ENCODE results near the gene FKBP4.

The FKBP4 gene

GRCh38 chr12:2803635-2804392, 9.0 kb downstream of the FKBP4 start:
- no peak overlapping the region for H3K4me3 ChIP-seq (ENCODE audit: low read depth, low read length)
- no peak for DNase-seq (ENCODE audit: low read depth)
- TF ChIP-seq CTCF (IDR thresholded peaks at IDR 0.05; ENCODE audit: control insufficient read depth, extremely low read depth, insufficient read depth): no peak

- TF ChIP-seq CTCF (IDR thresholded peaks at IDR 0.05; ENCODE audit: control insufficient read depth, extremely low read depth, insufficient read depth): no peak
- no peak overlapping the region for H3K4me3 ChIP-seq (ENCODE audit: low read depth, low read length)
Observed at GRCh38 chr12:2804393-2805142, 9.8 kb downstream of the FKBP4 start.

GRCh38 chr12:2805143-2805520, 10.4 kb downstream of the FKBP4 start:
- no peak overlapping the region for H3K4me3 ChIP-seq (ENCODE audit: low read depth, low read length)
- TF ChIP-seq CTCF (IDR thresholded peaks at IDR 0.05; ENCODE audit: control insufficient read depth, extremely low read depth, insufficient read depth): no peak
- DNase-seq (ENCODE audit: low read depth): no peak

More at GRCh38 chr12:2804393-2805142, 9.8 kb downstream of the FKBP4 start:
- no peak for DNase-seq (ENCODE audit: low read depth)

GRCh38 chr12:2806700-2807099, 11.9 kb downstream of the FKBP4 start:
- no peak for DNase-seq (ENCODE audit: low read depth)
- TF ChIP-seq CTCF (IDR thresholded peaks at IDR 0.05; ENCODE audit: control insufficient read depth, extremely low read depth, insufficient read depth): no peak
- H3K4me3 ChIP-seq (ENCODE audit: low read depth, low read length): no peak overlapping the region

GRCh38 chr12:2811801-2812200, 17.0 kb downstream of the FKBP4 start:
- TF ChIP-seq CTCF (IDR thresholded peaks at IDR 0.05; ENCODE audit: control insufficient read depth, extremely low read depth, insufficient read depth): no peak
- peak overlapping the region; percentile 86 for H3K4me3 ChIP-seq (ENCODE audit: low read depth, low read length)
- no peak for DNase-seq (ENCODE audit: low read depth)

GRCh38 chr12:2812290-2813213, 17.8 kb downstream of the FKBP4 start, which contains the start of gene ITFG2:
Gene ITFG2, plus strand, starts transcription at chr12:2812668. Its CDS starts 93 bp downstream, at chr12:2812761.
- no peak for TF ChIP-seq CTCF (IDR thresholded peaks at IDR 0.05; ENCODE audit: control insufficient read depth, extremely low read depth, insufficient read depth)
- H3K4me3 ChIP-seq (ENCODE audit: low read depth, low read length): peak within 1 kb of the TSS; percentile 86
- DNase-seq (ENCODE audit: low read depth): peak; percentile 97

Measured in LNCaP clone FGC (cell line).